Measurements from ENCODE around the gene PTPRD.

GRCh38 chr9:9921805-9922204 lies 691.0 kb downstream of the PTPRD start:
- no peak for TF ChIP-seq CTCF (conservative IDR thresholded peaks at IDR 0.05; ENCODE audit: low read depth, low read length)
- no peak for TF ChIP-seq EZH2 (IDR thresholded peaks at IDR 0.05; ENCODE audit: borderline replicate concordance, low read depth, low read length, poor library complexity, severe bottlenecking)
